NCI-H2171 treated with DMSO at 0.1 percent for 48 hours (cell line): Measurements from ENCODE around the gene SAMHD1.

Experiments
- DNase-seq: peaks from one replicate; lab custom pipeline; 2025; lab: John Stamatoyannopoulos, UW

SAMHD1 gene

DNA sequence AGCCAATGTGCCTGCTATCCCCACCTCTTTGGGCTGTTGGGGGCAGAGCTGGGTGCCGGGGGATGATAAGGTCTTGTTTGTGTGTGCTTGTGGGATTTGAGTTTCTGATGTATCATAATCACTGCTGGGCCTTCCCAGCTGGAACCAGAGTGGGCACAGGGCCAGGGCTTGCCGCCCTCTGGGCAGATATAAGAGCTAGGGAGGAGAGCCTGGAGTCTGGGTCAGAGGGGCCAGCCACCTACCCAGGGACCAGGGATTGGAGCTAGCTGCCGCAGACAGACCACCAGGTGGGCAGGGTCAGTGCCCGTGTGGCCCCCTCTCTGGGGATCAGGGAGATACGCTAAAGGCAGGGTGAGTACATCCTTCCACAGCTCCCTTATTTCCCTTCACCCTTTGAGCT, 78.7 kb downstream of the SAMHD1 start:
- DNase-seq: no peak

DNA sequence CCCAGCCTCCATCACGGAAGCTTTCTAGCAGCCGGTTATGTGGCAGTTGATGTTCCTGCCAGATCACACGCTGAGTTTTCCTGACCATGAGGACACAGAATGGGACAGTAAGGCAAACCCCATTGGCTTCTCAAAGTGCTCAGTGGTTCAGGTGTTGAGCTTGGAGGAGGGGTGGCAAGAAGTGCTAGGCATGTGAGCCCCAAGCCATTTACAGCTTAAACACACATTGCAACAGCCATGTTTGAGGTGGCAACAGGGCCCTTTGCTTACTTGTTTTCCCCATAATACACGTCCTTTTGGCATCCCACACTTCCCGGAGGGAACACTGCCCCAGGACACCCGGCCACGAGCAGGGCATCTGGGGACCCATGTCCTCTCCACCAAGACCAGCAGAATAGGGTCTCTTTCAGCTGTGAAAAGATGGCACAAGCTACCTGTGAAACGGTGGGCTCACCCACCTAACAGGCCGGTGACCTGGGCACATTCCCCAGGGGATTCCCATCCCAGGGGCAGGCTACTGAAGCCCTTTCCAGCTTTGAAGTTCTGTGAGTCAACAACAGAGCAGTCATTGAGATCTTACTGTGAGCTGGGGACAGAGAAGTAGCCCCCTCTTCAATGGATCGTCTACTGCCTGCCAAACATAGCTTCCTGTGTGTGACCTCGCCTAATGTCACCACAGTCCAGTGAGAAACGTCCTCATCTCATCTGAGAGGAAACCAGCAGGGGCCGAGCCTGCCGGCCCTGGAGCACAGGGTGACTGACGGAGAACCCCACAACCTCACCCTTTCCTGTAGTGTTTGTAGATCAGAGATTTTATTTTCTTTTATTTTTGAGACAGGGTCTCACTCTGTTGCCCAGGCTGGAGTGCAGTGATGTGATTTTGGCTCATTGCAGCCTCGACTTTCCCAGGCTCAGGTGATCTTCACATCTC, 79.6 kb downstream of the SAMHD1 start:
- no peak for DNase-seq

DNA sequence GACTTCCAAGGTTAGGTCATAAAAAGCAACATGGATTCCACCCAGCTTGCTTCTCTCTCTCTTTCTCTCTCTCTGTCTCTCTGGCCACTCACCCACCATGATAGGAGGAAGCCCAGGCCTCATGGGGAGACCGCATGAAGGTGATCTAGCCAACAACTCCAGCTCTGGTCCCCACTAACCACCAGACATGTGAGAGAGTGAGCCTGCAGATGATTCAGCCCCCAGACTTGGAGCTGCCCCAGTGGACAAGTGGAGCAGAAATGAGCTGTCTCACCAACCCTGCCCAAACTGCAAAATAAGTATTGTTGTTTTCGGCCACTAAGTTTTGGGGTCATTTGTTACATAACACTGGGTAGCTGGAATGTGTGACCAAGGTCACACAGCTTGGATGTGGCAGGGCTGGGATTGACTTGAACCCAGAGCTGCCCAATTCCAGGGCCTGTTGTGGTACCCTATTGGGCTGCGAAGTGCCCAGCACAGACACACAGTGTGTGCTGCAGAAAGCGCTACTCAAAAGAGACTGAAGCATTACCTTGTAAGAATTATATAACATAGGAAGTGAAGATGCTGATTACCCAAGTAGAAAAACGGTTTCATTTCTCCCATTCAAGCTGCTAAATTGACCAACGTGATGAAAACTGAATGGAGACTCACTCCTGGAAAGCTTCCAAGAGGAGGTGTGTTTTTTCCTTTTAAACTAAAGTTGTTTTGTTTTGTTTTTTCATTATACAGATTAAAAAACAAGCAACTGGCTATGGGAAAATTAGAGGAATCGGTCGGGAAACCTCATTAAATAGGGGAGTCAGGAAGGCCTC, 84.6 kb downstream of the SAMHD1 start:
- no peak for DNase-seq

DNA sequence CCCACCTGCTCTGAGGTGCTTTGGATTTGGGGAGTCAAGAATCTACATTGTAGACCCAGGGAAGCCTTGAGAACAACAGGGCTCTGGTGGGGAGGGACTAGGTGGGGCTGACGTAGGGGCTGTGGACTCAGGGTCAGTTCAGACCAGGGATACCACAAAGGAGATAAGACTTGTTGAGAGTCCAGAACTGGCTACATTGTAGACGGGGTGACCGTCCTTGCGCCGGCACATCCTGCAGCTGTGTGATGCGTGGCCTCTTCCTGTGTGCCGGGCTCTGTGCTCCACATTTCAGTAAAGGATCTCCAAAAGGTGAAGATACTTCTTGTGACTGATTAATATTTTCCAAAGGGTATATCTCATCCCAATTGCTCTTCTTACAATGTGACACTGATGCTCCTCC, 85.3 kb downstream of the SAMHD1 start:
- DNase-seq: no peak

DNA sequence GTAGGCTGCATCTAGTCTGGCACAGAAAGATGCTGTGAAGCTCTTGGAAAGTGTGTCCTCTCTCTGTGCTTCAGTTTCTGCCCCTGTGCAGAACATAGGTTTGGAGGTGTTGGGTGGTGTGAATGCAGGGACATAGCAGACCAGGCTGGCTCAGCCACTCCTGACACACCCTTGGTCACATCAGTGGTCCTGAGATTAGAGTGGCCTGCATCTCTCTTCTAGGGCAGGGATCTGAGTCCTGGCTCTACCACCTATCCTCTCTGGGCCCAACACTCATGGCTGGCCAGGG, 85.7 kb downstream of the SAMHD1 start:
- no peak for DNase-seq

DNA sequence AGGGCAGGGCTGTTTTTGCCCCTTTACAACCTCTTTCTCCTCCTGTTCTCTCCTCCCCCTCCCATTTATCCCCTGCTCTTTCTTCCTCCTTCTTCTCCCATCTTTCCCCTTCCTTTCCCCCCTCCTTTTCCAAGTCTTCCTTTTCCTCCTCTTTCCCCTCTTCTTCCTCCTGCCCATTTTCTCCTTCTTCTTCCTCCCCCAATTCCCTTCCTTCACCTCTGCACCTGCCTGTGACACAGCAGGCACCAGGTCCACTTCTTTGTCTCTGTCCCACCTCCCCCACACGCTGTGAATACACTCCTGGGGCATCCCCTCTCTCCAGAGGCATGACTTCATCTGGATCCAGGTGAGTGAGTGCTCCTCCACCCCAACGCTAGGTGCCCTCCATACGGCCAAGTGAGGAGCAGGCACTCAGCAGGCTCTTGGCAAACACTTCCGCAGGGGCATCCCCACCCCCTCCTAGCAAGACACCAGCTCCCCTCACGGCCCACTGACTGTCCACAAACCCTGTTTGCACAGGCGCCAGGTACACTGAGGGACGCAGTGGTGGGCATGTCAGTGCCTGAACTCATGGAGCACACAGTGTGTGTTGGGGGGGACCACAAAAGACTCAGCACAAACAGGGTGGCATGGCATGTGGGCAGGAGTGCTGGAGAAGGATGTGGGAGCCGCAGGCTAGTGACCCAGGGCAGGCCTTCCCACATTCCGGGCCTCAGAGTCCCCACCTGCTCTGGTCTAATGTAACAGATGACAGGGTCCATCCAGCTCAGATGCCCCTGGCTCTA, 86.2 kb downstream of the SAMHD1 start:
- DNase-seq: no peak

DNA sequence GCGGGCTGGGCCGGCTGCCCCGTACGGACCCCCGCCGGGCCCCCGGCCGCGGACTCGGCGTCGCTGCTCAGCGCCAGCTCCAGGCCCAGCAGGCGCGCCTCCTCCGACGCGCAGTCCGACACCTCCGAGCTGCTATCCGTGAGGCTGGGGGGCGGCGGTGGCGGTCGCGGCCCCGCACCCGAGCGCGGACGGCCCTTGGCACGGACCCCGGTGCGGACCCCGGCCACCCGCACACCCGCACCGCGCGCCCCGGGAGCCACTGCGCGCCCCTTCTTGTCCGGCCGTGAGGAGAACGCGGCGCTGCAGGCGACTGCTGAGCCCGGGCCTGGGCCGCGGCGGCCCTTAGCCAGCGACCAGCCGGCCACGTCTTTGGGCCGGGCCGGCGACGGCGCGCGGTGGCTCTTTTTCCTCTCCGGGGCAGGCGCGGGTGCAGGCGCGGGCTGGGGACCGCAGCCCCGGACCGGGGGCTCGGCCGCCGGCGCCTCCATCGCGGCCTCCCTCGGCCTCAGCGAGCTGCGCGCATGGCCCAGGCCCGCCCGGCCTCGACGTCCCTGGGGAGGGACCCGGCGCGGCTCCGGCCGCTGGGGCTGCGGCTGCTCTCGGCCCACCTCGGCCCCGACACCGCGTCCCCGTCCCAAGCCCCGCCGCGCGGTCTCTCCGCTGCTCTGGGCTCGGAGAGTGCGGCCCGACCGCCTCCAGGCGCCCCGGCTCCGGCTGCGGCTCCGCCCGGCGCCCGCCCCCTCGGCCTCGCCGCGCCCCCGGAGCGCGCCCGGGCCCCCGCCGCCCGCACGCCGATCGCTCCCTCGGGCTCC, 88.4 kb downstream of the SAMHD1 start:
- no peak for DNase-seq

DNA sequence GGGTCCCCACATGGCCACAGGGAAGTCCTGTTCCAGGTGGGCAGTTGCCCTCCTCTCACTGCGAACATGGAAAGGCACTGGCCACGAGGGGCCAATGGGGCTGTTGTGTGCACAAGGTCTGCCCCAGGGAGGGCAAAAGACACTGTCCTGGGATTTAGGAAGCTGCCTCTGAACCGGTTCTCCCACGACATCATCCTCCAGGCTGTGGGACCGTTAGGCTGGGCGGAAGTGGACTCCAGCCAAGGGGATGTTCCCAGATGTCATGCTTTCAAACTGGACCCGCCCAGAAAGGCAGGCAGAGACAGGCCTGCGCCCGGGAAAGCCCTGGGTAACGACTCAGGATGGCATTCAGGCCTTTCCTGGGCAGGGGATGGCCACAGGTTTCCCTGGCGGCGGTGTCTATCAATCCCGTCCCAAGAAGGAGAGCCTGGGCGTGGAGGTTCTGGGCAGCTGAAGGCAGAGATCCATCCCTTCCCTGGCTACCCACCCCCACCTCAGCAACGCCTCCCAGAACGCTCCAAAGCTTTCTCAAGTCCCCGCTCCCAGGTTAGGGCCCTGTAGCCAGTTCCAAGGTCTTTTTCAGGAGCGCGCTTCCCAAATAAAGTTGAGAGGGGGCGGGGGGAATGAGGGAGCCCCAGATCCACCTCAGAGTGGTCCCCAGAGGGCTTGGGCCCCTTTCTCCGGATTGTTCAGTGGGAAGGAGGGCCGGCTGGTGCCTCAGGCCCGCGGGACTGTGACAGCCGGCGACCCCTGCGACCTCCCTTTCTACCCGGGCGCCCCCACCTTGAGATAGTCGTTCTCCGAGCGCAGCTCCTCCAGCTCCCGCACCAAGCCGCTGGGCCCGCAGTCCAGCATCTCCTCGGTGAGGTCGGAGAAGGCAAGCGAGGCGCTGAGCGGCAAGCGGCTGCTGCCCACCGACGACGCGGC, 89.4 kb downstream of the SAMHD1 start:
- DNase-seq: peak; percentile 43

DNA sequence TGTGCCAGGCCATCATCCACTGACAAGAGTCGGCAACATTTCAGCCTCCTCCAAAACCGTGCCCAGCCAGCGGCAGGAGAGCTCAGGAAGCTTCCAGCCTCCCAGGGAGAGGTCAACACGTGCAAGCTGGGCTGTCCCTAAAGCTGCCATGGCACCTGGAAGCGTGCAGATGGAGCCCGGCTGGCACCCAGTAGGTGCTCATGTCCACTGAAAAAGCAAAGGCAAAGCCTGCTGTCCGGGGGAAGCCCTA, 90.0 kb downstream of the SAMHD1 start:
- no peak for DNase-seq

DNA sequence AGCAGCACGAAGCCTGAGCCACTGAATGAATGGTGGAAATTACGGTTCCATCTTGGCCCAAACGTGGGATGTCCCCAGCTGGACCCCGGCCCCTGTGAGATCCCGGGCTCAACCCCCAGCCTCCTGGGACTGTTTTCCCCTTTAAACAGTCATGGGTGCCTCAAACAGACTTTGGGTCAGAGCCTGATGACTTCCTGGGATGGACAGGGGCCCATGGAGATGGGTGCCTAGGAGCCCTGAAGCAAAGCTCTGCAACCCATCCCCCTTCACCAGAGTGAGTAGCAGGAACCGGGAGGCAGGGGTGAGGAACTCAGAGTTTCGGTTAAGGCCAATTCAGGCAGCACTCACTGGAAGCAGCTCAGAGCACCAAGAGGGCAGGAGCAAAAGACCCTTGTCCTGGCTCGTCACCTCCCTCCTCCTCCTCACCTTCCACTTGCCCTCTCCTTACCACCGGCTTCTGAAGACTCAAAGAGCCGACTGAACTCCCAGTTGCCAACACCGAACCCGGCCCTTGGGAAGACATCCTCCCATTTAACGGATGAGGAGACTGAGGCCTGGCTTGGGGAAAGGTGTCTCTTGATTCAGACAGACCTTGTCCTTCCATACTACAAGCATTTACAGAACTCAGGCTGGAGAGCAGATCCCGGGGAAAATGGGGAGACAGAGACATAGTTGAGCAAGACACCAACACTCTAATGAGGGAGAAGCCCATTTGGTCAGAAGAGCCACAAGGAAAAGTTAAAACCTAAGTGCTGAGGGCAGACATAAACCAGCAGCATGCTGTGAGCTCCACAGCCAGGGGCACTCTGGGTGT, 90.5 kb downstream of the SAMHD1 start:
- no peak for DNase-seq

DNA sequence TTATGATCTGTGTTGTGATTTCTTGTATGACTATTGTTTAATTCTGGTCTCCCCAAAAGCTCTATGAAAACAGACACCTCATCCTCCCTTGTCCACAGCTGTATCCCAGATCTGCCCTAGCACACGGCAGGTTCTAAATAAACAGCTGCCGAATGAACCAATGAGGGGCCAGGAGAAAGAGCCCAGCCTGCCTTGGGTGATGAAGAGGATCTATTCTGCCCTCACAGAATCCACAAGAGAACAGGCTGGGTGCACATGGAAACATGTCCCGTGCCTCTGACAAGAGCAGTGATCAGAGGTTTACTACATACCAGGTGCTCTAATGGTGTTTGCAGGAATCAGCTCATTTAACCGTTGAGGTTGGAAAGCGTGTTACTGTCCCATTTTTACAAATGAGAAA, 91.2 kb downstream of the SAMHD1 start:
- no peak for DNase-seq

DNA sequence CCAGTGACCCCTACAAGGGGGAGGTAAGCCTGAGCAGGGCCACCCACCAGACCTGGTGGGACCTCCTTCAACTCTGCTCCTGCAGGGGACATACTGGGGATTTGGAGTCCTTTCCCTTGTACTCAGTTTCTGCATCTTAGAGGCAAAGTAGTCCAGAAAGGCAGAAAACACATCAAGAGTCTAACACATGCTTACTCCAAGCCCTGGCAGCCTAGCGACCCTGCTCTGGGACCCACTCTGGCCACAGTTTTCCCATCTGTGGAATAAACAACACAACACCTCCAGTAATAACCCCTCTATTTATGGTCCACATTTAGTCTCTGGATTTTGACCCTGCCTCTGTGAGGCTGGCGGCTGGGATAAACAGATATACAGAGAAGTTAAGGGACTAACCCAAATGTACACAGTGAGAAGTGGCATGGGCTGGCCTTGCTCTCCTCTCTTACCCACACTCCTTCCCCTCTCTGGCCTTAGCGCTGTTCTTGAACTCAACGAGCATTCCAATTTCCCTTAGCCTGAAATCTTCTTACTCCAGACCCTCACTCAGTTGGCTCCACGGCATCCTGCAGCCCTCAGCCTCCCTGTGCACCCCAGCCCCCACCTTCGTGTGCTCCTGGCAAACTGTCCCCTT, 91.7 kb downstream of the SAMHD1 start:
- no peak for DNase-seq

DNA sequence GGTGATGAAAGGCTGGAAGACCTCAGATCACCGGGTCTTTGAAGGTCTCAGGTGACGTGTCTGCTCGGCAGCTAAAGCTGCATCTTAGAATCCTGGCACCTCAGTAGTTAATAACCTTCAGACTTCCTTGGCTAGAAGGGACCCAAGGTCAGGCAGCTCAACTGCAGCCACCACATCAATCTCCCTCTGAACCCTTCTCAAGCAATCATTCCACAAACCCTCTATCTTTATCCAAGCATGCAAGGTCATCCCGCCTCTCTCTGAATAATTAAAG, 92.3 kb downstream of the SAMHD1 start:
- no peak for DNase-seq

DNA sequence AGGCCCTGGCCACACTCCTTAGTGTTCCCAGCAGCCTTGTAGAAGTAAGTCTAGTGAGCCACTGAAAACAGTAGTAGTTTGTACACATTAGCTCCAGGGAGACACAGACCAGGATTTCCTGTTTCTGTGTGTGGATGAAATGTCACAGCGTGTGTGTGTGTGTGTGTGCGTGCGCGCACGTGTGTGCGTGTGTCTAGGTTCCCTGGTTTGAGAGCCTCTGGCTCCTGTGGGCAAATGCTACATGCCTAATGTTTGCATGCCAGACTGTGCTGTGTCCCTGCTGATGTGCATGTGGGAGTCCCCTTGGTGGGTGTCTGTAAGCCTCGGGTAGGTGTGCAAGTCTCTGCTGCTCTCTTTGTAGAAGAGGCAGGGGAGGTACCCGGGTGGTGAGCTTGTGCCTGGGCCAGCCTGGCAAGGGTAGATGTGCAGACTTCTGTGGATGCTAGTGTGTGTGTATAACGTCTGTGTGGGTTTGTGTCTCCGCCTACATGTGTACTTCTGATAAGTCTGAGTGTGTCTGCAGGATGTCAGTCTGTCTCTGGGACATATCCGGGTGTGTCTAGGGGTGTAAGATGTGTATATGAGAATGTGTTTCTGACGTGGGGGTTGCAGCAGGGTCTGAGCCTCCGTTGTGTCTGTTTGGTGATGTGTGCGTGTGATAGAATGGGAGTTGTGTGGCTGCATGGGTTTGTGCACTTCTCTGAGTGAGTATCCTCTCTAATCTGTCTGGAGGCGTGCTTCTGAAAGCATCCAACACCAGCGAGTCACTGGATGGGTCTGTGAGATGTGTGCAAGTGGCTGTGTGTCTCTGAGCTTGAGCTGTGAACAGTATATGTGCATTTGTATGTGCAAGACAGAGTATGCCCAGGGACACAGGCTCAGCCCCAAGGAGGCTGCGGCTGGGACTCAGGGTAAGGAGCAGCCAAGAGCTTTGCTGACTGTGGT, 94.5 kb downstream of the SAMHD1 start:
- no peak for DNase-seq

DNA sequence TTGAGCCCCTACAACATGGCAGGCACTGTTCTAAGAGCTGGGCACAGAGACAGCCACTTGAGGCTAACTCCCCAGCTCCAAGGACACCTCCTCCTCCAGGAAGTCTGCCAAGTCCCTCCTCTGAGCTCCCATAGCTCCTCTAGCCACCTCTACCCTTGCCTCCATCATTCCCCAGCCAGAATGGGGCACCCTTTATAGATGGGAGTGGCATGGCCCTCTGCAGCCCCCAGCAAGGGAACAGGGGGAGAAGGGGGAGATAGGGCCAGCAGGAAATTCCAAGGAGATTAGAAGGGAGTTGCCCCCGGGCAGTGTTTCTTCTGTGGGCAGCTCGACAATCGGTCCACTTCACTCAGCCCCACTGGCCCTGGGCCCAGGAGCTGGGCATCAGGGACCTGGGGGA, 95.3 kb downstream of the SAMHD1 start:
- DNase-seq: no peak

DNA sequence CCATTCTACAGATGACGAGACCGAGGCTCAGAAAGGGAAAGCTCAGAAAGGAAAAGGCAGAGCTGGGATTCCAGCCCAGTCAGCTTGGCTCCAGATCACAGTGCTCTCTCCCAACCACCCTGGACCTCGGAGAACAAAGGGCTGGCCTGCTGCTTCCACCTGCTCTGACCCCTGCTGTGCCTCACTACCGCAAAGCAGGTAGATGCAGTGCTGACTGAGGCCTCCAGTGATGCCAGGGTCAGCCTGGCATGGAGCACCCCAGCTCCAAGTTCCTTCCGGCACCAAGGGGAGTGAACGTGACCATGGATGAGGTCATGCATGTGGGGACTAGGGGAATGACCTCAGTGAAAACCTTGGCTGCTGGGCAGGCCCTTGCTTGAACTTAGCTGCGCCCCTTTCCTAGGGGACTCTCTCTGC, 96.3 kb downstream of the SAMHD1 start:
- no peak for DNase-seq

DNA sequence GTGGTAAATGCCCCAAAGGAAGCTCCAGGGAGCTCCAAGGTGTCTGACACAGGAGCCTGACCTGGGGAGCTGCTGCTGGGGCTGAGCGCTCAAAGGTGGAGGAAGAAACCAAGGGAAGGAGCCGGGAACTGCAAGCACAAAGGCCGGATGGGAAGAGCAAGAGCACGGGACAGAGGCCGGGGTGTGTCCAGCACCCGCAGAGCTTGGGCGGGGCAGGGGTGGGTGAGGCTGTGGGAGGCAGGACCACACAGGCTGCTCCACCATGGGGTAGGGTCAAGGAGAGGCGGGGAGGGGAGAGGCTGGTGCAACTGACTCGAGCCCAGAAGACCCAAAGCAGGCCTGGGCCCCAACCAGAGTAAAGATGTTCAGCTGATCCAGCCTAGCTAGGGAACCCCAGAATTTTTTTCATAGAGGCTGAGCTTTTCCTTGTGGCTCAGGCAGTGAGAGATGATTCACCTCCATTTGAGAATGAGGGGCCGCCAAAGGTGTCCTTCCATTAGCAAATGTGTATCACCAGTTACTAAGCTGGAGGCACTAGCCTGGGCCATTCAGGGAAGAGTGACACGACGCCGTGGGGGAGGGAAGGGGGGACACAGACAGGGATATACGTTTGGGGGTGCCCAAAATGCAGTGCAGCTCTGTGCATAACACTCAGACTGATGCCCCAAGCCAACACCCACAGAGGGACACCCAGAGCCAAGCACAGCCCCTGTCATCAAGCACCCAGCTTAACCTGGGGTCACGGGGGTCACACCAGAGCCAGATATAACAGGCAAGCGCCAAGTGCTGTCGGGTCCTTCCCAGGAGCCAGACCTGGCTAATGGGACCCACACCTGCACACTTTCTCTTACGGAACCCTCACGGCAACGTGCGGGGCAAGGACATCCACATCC, 96.9 kb downstream of the SAMHD1 start:
- DNase-seq: no peak

DNA sequence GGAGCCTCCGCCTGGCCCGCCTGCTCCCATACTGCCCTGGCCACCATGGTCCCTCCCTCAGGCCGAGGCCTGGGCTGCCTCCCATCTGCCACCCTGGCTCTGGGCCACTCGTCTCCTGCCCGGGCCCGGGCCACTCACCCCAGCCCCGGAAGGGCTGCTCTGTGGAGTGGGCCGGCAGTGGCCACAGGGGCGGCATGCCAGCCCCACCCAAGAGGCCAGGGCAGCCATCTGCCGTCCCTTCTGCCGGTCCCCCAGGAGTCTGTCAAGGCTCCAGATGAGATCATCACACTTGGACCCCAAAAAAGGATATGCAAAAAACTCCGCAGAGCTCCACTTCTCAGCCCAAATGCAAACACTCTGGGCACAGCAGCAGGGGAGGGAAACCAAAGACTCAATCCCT, 99.3 kb downstream of the SAMHD1 start:
- DNase-seq: no peak
